ENCODE data around the gene FAM241A.

Gene FAM241A

GRCh38 chr4:112214390-112215264 lies 69.4 kb downstream of the FAM241A start:
- DNase-seq (ENCODE audit: low spot score) = no peak

GRCh38 chr4:112219826-112220366 lies 74.6 kb downstream of the FAM241A start:
- no peak for DNase-seq (ENCODE audit: low spot score)

GRCh38 chr4:112222219-112222955 lies 77.1 kb downstream of the FAM241A start:
- DNase-seq (ENCODE audit: low spot score) = no peak

GRCh38 chr4:112225157-112225556 lies 79.9 kb downstream of the FAM241A start:
- no peak for DNase-seq (ENCODE audit: low spot score)

GRCh38 chr4:112230879-112231778 lies 85.9 kb downstream of the FAM241A start:
- peak; percentile 95 for DNase-seq (ENCODE audit: low spot score)

- peak; percentile 72 for DNase-seq (ENCODE audit: low spot score)
Observed at GRCh38 chr4:112231779-112232713, 86.8 kb downstream of the FAM241A start, which contains the start of gene AP1AR. Gene AP1AR, plus strand, starts transcription at chr4:112231787. Its CDS starts 305 bp downstream, at chr4:112232092.

- DNase-seq (ENCODE audit: low spot score) = peak; percentile 88
Observed at GRCh38 chr4:112234952-112235609, 89.8 kb downstream of the FAM241A start.

GRCh38 chr4:112236040-112236439 lies 90.8 kb downstream of the FAM241A start:
- DNase-seq (ENCODE audit: low spot score) = no peak

GRCh38 chr4:112238833-112239232 lies 93.6 kb downstream of the FAM241A start:
- no peak for DNase-seq (ENCODE audit: low spot score)

All from pons (tissue), 1 donor.